Suprapubic skin (tissue), 4 donors: ENCODE results near the gene PMEL. TPM values are rescaled to one million over a fixed set of nuclear protein-coding genes. Genes with fewer than 3 reads are reported as not detected.
"Not testable (repeated sequence)": the region's sequence is repeated elsewhere in the genome, so short reads cannot be mapped to it uniquely, and the experiment has no call there.

Experiments used
- DNase-seq, 2 donors: peaks; one replicate each; pipeline ENCODE4 v3.0.0-alpha.2; 2019; ENCODE audit warnings: low spot score in 2 of 2
- H3K27ac ChIP-seq: fragments of 200-600 bp; sonication (generic); one replicate; pipeline ENCODE4 v1.5.1; 2019
- H3K27me3 ChIP-seq: fragments of 200-600 bp; sonication (generic); one replicate; pipeline ENCODE4 v1.5.1; 2019
- H3K36me3 ChIP-seq: fragments of 200-600 bp; sonication (generic); one replicate; pipeline ENCODE4 v1.5.1; 2019
- H3K4me1 ChIP-seq: fragments of 200-600 bp; sonication (generic); one replicate; pipeline ENCODE4 v1.5.1; 2019
- H3K4me3 ChIP-seq: fragments of 200-600 bp; sonication (generic); one replicate; pipeline ENCODE4 v1.5.1; 2019; ENCODE audit warnings: mild to moderate bottlenecking
- H3K9me3 ChIP-seq: fragments of 200-600 bp; sonication (generic); one replicate; pipeline ENCODE4 v1.5.1; 2019
- EP300 ChIP-seq: sonication (generic); formaldehyde crosslinking; IDR thresholded peaks from one replicate; pipeline ENCODE4 v1.6.1; 2017; ENCODE audit warnings: antibody characterized with exemption
- POLR2A ChIP-seq, 2 donors: fragments of 450-650 bp; IDR thresholded peaks; one replicate each; pipeline ENCODE4 v1.6.1; 2017; ENCODE audit warnings: antibody characterized with exemption in 2 of 2, mild to moderate bottlenecking in 2 of 2, moderate library complexity in 2 of 2
- POLR2AphosphoS5 ChIP-seq, 3 donors: sonication (generic); formaldehyde crosslinking; IDR thresholded peaks; one replicate each; pipeline ENCODE4 v1.6.1; 2017; ENCODE audit warnings: antibody characterized with exemption in 3 of 3
- WGBS: methylation state at CpG from one replicate; pipeline ENCODE4 v1.1.5; 2018; 5-methylcytosine and 5-hydroxymethylcytosine counted together
- total RNA-seq, 4 donors: library from RNA; depleted of rRNA; stranded (reverse); fragments of >200 nt; gene quantifications; one replicate each; pipeline ENCODE4 v1.1.0, GENCODE V29; 2016
- TF ChIP-seq, protein P1 (sequence below), 2 donors: fragments of 200-600 bp in 1 of 2; fragments of 450-650 bp in 1 of 2; sonication (generic) in 1 of 2; IDR thresholded peaks; one replicate each; pipeline ENCODE4 v1.5.1; 2016 to 2019; ENCODE audit warnings: antibody characterized with exemption in 2 of 2, mild to moderate bottlenecking in 1 of 2, moderate library complexity in 1 of 2

PMEL gene
- total RNA-seq, 4 donors from 2014 or later, result 54.4 to 188 (median 71.7) TPM

DNA sequence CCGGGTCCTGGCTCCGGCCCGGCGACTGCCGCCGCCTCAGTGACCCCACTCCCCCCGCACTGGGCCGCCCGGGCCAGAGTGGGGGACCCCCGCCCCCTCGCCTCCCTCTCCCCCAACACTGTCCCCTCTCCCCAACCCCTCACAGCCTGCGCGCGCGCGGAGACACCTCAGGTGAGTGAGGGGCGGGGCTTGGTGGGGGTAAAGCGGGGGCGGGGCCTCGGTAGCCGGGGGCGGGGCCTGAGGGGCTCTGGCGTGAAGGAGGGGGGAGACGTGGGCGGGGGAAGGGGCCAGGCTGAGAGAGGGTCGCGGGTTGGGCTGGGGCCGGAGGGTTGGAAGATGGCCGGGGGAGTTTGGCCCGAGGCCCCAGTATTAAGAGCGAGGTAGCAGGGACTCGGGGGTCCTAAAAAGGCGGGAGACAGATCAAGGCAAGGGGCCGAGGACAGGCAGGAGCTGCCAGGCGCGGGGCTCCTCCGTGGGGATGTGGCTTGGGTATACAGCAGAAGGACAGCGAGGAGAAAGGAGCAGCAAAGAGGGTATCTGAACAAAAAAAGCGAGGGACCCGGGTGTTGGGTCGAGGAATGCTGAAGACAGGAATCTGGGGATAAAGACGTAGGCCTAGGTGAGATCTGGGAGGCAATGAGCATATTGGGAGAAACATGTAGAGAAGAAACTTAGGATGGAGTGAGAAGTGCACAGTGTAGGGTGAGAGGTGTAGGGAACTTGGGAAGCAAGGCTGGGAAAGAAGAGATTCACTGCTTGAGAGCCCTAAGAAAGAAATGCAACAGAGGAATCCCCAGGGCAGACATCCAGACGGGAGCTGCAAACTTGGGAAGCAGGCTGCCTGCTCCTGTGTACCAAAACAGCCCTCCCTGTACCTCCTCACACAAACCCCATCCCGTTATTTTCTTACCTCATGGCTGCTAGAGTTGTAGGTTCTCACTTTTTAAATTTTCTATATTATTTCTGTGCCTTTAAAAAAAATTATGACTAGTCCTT lies 42.0 kb upstream of the PMEL start:
- TF ChIP-seq, protein P1, sequence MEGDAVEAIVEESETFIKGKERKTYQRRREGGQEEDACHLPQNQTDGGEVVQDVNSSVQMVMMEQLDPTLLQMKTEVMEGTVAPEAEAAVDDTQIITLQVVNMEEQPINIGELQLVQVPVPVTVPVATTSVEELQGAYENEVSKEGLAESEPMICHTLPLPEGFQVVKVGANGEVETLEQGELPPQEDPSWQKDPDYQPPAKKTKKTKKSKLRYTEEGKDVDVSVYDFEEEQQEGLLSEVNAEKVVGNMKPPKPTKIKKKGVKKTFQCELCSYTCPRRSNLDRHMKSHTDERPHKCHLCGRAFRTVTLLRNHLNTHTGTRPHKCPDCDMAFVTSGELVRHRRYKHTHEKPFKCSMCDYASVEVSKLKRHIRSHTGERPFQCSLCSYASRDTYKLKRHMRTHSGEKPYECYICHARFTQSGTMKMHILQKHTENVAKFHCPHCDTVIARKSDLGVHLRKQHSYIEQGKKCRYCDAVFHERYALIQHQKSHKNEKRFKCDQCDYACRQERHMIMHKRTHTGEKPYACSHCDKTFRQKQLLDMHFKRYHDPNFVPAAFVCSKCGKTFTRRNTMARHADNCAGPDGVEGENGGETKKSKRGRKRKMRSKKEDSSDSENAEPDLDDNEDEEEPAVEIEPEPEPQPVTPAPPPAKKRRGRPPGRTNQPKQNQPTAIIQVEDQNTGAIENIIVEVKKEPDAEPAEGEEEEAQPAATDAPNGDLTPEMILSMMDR (IDR thresholded peaks at IDR 0.05), result no peak
- no peak for TF ChIP-seq POLR2A (IDR thresholded peaks at IDR 0.05)
- no peak for TF ChIP-seq EP300
- no peak for TF ChIP-seq POLR2AphosphoS5 (IDR thresholded peaks at IDR 0.05)
- peak in 1 of 2 donors; percentile 77 for DNase-seq
- H3K4me1 ChIP-seq, result peaks cover 13% of the 10 kb centered on the region
- 1% methylated on average over 26 of the region's 44 CpGs for WGBS
- peak overlapping the region; percentile 82 for H3K4me3 ChIP-seq
- peak overlapping the region; percentile 89 for H3K27ac ChIP-seq
- H3K36me3 ChIP-seq, result peaks cover 16% of the 10 kb centered on the region
- no peaks in the 10 kb centered on the region for H3K9me3 ChIP-seq
- H3K27me3 ChIP-seq, result no peaks in the 10 kb centered on the region

DNA sequence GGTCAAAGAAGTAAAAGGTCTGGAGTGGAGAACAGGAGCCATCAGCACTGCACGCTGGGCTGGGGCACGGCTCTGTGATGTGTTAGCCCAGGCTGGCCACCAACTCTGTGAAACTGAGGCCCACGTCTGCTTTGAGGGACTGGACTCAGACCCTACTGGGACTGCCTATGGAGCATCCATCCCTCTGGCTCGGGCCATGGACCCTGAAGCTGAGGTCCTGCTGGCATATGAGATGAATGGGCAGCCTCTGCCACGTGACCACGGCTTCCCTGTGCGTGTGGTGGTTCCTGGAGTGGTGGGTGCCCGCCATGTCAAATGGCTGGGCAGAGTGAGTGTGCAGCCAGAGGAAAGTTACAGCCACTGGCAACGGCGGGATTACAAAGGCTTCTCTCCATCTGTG lies 38.4 kb upstream of the PMEL start:
- no peak overlapping the region for H3K4me3 ChIP-seq
- TF ChIP-seq POLR2AphosphoS5 (IDR thresholded peaks at IDR 0.05), result no peak
- TF ChIP-seq, protein P1 (IDR thresholded peaks at IDR 0.05), result no peak
- TF ChIP-seq EP300, result no peak
- TF ChIP-seq POLR2A (IDR thresholded peaks at IDR 0.05), result no peak
- DNase-seq, result no peak
- no peak overlapping the region for H3K27ac ChIP-seq
- no peaks in the 10 kb centered on the region for H3K27me3 ChIP-seq
- H3K9me3 ChIP-seq, result no peaks in the 10 kb centered on the region
- peaks cover 21% of the 10 kb centered on the region for H3K36me3 ChIP-seq
- peaks cover 13% of the 10 kb centered on the region for H3K4me1 ChIP-seq
- WGBS, result 93% methylated on average over 8 of the region's 10 CpGs

DNA sequence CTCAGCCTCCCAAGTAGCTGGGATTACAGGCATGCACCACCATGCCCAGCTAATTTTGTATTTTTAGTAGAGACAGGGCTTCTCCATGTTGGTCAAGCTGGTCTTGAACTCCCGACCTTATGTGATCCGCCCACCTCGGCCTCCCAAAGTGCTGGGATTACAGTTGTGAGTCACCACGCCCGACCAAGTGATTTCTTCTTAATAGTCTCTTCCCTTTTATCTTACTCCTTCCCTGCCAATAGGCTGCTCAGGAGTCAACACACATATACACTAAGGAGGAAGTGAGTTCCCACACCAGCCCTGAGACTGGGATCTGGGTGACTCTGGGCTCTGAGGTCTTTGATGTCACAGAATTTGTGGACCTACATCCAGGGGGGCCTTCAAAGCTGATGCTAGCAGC lies 37.5 kb upstream of the PMEL start:
- H3K36me3 ChIP-seq, result peaks cover 21% of the 10 kb centered on the region

DNA sequence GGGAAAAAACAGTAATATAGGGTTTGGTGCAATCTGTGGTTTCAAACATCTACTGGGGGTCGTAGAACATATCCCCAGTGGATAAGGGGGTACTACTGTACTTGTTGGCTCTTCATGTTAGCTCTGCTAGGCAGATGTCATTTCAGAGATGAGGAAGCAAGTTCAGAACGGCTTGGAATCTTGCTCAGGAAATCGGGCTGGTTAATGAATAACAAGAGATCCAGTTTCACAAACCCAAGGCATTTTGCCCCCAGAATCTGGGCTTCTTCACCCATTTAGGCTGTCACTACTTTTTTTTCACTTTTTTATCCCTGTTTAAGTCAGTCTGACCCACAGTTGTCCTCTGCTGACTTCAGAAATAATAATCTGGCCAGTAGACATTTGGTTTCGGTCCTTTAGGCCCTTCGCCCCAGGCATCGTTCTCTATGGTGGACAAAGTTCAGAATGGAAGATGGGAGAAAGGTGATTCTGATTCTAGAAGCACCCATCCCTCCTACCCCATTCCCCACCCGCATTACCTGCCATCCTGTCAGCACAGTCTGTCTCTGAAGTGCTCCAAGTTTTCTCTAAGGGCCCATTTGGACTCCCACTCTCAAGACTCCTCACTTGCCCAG lies 35.8 kb upstream of the PMEL start:
- 84% methylated on average over 7 of the region's 7 CpGs for WGBS
- TF ChIP-seq POLR2A (IDR thresholded peaks at IDR 0.05), result no peak
- no peak for TF ChIP-seq POLR2AphosphoS5 (IDR thresholded peaks at IDR 0.05)
- no peak for TF ChIP-seq EP300
- TF ChIP-seq, protein P1 (IDR thresholded peaks at IDR 0.05), result no peak
- Histone ChIP-seq H3K27ac (no peak overlapping the region), H3K27me3 (no peaks in the 10 kb centered on the region), H3K4me1 (peaks cover 9% of the 10 kb centered on the region), H3K36me3 (peaks cover 21% of the 10 kb centered on the region), H3K9me3 (no peaks in the 10 kb centered on the region), H3K4me3 (no peak overlapping the region)
- DNase-seq, result no peak

More for the DNA sequence above, 37.5 kb upstream of the PMEL start:
- H3K27ac ChIP-seq, DNase-seq, H3K4me3 ChIP-seq, H3K27me3 ChIP-seq, H3K9me3 ChIP-seq: not testable (repeated sequence)
- H3K4me1 ChIP-seq, result peaks cover 12% of the 10 kb centered on the region
- WGBS, result 79% methylated on average over 5 of the region's 5 CpGs

DNA sequence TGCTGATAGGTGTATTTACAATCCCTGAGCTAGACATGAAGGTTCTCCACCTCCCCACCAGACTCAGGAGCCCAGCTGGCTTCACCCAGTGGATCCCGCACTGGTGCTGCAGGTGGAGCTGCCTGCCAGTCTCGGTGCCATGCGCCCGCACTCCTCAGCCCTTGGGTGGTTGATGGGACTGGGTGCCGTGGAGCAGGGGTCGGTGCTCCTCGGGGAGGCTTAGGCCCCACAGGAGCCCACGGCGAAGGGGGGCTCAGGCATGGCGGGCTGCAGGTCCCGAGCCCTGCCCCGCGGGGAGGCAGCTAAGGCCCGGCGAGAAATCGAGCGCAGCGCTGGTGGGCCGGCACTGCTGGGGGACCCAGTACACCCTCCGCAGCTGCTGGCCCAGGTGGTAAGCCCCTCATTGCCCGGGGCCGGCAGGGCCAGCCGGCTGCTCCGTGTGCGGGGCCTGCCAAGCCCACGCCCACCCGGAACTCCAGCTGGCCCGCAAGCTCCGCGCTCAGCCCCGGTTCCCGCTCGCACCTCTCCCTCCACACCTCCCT lies 34.2 kb upstream of the PMEL start:
- WGBS, result 97% methylated on average over 14 of the region's 33 CpGs
- peaks cover 15% of the 10 kb centered on the region for H3K4me1 ChIP-seq
- DNase-seq, H3K27ac ChIP-seq, H3K27me3 ChIP-seq, H3K4me3 ChIP-seq, H3K9me3 ChIP-seq: not testable (repeated sequence)
- H3K36me3 ChIP-seq, result peaks cover 21% of the 10 kb centered on the region

DNA sequence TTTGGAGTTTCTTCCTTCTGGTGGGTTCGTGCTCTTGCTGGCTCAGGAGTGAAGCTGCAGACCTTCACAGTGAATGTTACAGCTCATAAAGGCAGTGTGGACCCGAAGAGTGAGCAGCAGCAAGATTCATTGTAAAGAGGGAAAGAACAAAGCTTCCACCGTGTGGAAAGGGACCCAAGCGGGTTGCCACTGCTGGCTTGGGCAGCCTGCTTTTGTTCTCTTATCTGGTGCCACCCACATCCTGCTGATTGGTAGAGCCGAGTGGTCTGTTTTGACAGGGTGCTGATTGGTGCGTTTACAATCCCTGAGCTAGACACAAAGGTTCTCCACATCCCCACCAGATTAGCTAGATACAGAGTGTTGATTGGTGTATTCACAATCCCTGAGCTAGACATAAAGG lies 33.7 kb upstream of the PMEL start:
- Histone ChIP-seq H3K36me3 (peaks cover 21% of the 10 kb centered on the region), H3K4me1 (peaks cover 15% of the 10 kb centered on the region)
- 69% methylated on average over 6 of the region's 6 CpGs for WGBS
- not testable (repeated sequence) for H3K9me3 ChIP-seq, DNase-seq, H3K27me3 ChIP-seq, H3K27ac ChIP-seq, H3K4me3 ChIP-seq
